Heart left ventricle (tissue), 16 donors: Measurements from ENCODE around the gene RFWD3. TPM values are rescaled to one million over a fixed set of nuclear protein-coding genes. Genes with fewer than 3 reads are reported as not detected.

Experiments
- ATAC-seq, 4 donors: fragments of 200-7000 bp; cut with Tn5 transposase; one replicate each; pipeline ENCODE4 v1.9.1; 2020 to 2022; ENCODE audit warnings: moderate library complexity in 4 of 4, mild to moderate bottlenecking in 3 of 4, moderate number of reproducible peaks in 1 of 4
- DNase-seq, 5 donors: peaks; one replicate each; pipeline ENCODE4 v3.0.0-alpha.2; 2020
- H3K27ac ChIP-seq, 12 donors: fragments of 200-600 bp; sonication (generic) in 4 of 12; one replicate each; pipeline versions ENCODE4 v1.5.0 to v1.8.0; 2016 to 2022; ENCODE audit warnings: mild to moderate bottlenecking in 2 of 12
- H3K27me3 ChIP-seq, 9 donors: fragments of 200-600 bp; sonication (generic) in 2 of 9; one replicate each; pipeline versions ENCODE4 v1.5.1 to v1.8.0; 2016 to 2022; ENCODE audit warnings: mild to moderate bottlenecking in 3 of 9
- H3K36me3 ChIP-seq, 9 donors: fragments of 200-600 bp; sonication (generic) in 2 of 9; one replicate each; pipeline versions ENCODE4 v1.5.0 to v1.8.0; 2018 to 2022; ENCODE audit warnings: mild to moderate bottlenecking in 2 of 9
- H3K4me1 ChIP-seq, 12 donors: fragments of 200-600 bp; sonication (generic) in 4 of 12; one replicate each; pipeline versions ENCODE4 v1.5.0 to v1.8.0; 2016 to 2022; ENCODE audit warnings: mild to moderate bottlenecking in 3 of 12
- H3K4me3 ChIP-seq, 12 donors: fragments of 200-600 bp; sonication (generic) in 4 of 12; one replicate each; pipeline versions ENCODE4 v1.5.0 to v1.8.0; 2017 to 2022; ENCODE audit warnings: mild to moderate bottlenecking in 9 of 12, moderate library complexity in 4 of 12
- H3K9me3 ChIP-seq, 12 donors: fragments of 200-600 bp; sonication (generic) in 4 of 12; one replicate each; pipeline versions ENCODE4 v1.5.0 to v1.8.0; 2016 to 2022; ENCODE audit warnings: mild to moderate bottlenecking in 1 of 12
- CTCF ChIP-seq, 12 donors: fragments of 200-600 bp; sonication (generic) in 4 of 12; IDR thresholded peaks; one replicate each; pipeline versions ENCODE4 v1.5.0 to v1.8.0; 2018 to 2022; ENCODE audit warnings: antibody characterized with exemption in 12 of 12, mild to moderate bottlenecking in 5 of 12
- POLR2A ChIP-seq, 2 donors: fragments of 450-650 bp; IDR thresholded peaks; one replicate each; pipeline ENCODE4 v1.6.1; 2017; ENCODE audit warnings: antibody characterized with exemption in 2 of 2, mild to moderate bottlenecking in 2 of 2, moderate library complexity in 2 of 2
- WGBS, 4 donors: extraction: QIAGEN DNeasy Blood & Tissue Kit in 2 of 4; methylation state at CpG; one replicate each; pipeline versions ENCODE4 v1.1.5 to v1.1.7; 2013 to 2018; 5-methylcytosine and 5-hydroxymethylcytosine counted together
- intact Hi-C, 10 donors: fragments of 100-400 bp; cut with DNase I; formaldehyde crosslinking; loops; one replicate each; pipeline versions ENCODE4 v1.11.1 to v1.14.2; 2022
- polyA plus RNA-seq, 2 donors: library from polyadenylated mRNA; stranded (reverse); fragments of 200-250 nt; gene quantifications; one replicate each; pipeline ENCODE4 v1.2.3, GENCODE V29; 2013
- total RNA-seq, 9 donors: library from RNA; depleted of rRNA in 2 of 9; stranded (reverse); fragments of >200 nt in 2 of 9; fragmentation: NEBNext Ultra II Directional in 3 of 9; extraction: Animal tissue kit (Norgen Biotek cat#: 25700) in 3 of 9; gene quantifications; one replicate each; pipeline versions ENCODE4 v1.1.0 to v1.2.4, GENCODE V29; 2016 to 2023
- donor health status: ischemic (EF 13 %, LVEDD 7.1; RV severe dilation, severe dysfunction).
- donor health status: healthy with polysubstance abuse.
- donor health status: DM: no; HTN: yes; CAD: no.
- donor health status: DM: no; HTN: no; CAD: no.
- donor health status: ischemic (EF 25% LVEDD 6.9; RV normal size, moderate dysfunction).
- donor health status: ischemic (EF 25% LVEDD 5.7; RV mildly dilated, moderate dysfunction).
- donor health status: healthy.
- donor health status: DM: yes; HTN: yes; CAD: no.
- donor health status: ischemic (EF 35%, LVEDD 5.7; RV mildly dilated, moderate dysfunction).
- donor health status: nonischemic (EF 11% LVEDD 7.7; RV severe dilation, severe dysfunction).
- donor health status: DM: yes; HTN: yes; CAD: no.
- donor health status: PGD.
- donor health status: ischemic (EF 29% LVEDD 5.4; RV normal size, mild dysfunction).
- donor health status: nonischemic (EF 23%, LVEDD 6.1; RV moderate dilation, normal function).

The RFWD3 gene
- total and polyA plus RNA-seq, 11 donors = 3.3 to 14.4 (median 5.1) TPM

GRCh38 chr16:74606521-74607309 lies 60.0 kb downstream of the RFWD3 start, which contains the start of gene GLG1:
Gene GLG1, minus strand, starts transcription at chr16:74607114. Its CDS starts 20 bp downstream, at chr16:74607094.
- peak; percentile 93 to 96 (median 94) for DNase-seq
- no peaks in the 10 kb centered on the region for H3K9me3 ChIP-seq
- peak within 1 kb of the TSS; percentile 76 to 98 (median 94) for H3K27ac ChIP-seq
- peak within 1 kb of the TSS; percentile 71 to 100 (median 94) for H3K4me3 ChIP-seq
- H3K36me3 ChIP-seq = no peaks in the 10 kb centered on the region
- peaks cover 0 to 46% (median 29%) of the 10 kb centered on the region in 12 donors for H3K4me1 ChIP-seq
- 0 to 1% (median 0%) methylated on average over 23 to 77 of the region's 77 CpGs for WGBS, 4 donors
- TF ChIP-seq POLR2A (IDR thresholded peaks at IDR 0.05) = peak; percentile 18 to 93
- TF ChIP-seq CTCF (IDR thresholded peaks at IDR 0.05) = peak in 3 of 12 donors; percentile 9 to 29 (median 10)
- intact Hi-C loops = loop anchor here in 4 of 10 donors (5.0 to 10.0 kb wide), 2 partner anchors 102 to 104 kb away; no protein-coding TSS in a partner anchor
- ATAC-seq = peak; percentile 93 to 99 (median 98)
- H3K27me3 ChIP-seq = no peaks in the 10 kb centered on the region

GRCh38 chr16:74605746-74606520 lies 60.7 kb downstream of the RFWD3 start:
- ATAC-seq (peak; percentile 3 to 23 (median 8)), DNase-seq (no peak)
- Histone ChIP-seq H3K9me3 (no peaks in the 10 kb centered on the region), H3K36me3 (no peaks in the 10 kb centered on the region), H3K4me1 (peaks cover 0 to 54% (median 30%) of the 10 kb centered on the region in 12 donors), H3K4me3 (peak overlapping the region; percentile 71 to 100 (median 94)), H3K27ac (peak overlapping the region; percentile 76 to 98 (median 94)), H3K27me3 (no peaks in the 10 kb centered on the region)
- intact Hi-C loops = loop anchor here in 4 of 10 donors (5.0 to 10.0 kb wide), 2 partner anchors 101 to 104 kb away; no protein-coding TSS in a partner anchor
- WGBS, 4 donors = 3 to 4% (median 4%) methylated on average over 16 to 17 of the region's 17 CpGs
- no peak for TF ChIP-seq CTCF (IDR thresholded peaks at IDR 0.05)
- no peak for TF ChIP-seq POLR2A (IDR thresholded peaks at IDR 0.05)

- no peaks in the 10 kb centered on the region for H3K9me3 ChIP-seq
- H3K4me3 ChIP-seq = peak overlapping the region; percentile 71 to 100 (median 94)
- WGBS, 4 donors = 47 to 52% (median 50%) methylated on average over 6 of the region's 6 CpGs
- TF ChIP-seq POLR2A (IDR thresholded peaks at IDR 0.05) (no peak), CTCF (IDR thresholded peaks at IDR 0.05) (no peak)
- intact Hi-C loops = loop anchor here in 4 of 10 donors (5.0 to 10.0 kb wide), 2 partner anchors 101 to 103 kb away; no protein-coding TSS in a partner anchor
- H3K36me3 ChIP-seq = no peaks in the 10 kb centered on the region
- peak overlapping the region in 3 of 12 donors; percentile 91 to 98 (median 96) for H3K27ac ChIP-seq
- H3K4me1 ChIP-seq = peaks cover 0 to 60% (median 34%) of the 10 kb centered on the region in 12 donors
- H3K27me3 ChIP-seq = no peaks in the 10 kb centered on the region
- no peak for DNase-seq
- ATAC-seq = no peak
Measured at GRCh38 chr16:74605332-74605731, 61.3 kb downstream of the RFWD3 start.
